OCI-LY3 (cell line): ENCODE measurements around the gene MIER3.

Source experiments
- H2AFZ ChIP-seq: fragments of 200-600, 300-600 bp; shearing (Covaris generic); 2 replicates; pipeline ENCODE4 v1.6.0; 2014; ENCODE audit warnings: antibody characterized with exemption, low read depth, low read length
- H3K27ac ChIP-seq: fragments of 200-600, 300-600 bp; sonication (generic); 2 replicates; pipeline ENCODE4 v1.5.1; 2014; ENCODE audit warnings: mild to moderate bottlenecking, low read length, moderate library complexity, mixed read lengths
- H3K27me3 ChIP-seq: fragments of 200-600, 300-600 bp; sonication (generic); 2 replicates; pipeline ENCODE4 v1.6.1; 2014; ENCODE audit warnings: low read depth, low read length, mixed read lengths
- H3K36me3 ChIP-seq: fragments of 200-600, 300-600 bp; sonication (generic); replicated peaks from 2 replicates; pipeline ENCODE3; 2014; ENCODE audit warnings: low read depth, low read length, mixed read lengths
- H3K4me1 ChIP-seq: fragments of 300-600, 200-600 bp; sonication (generic); 2 replicates; pipeline ENCODE4 v1.6.1; 2014; ENCODE audit warnings: low read length, mixed read lengths
- H3K4me2 ChIP-seq: fragments of 200-600, 300-600 bp; sonication (generic); 2 replicates; pipeline ENCODE4 v1.6.1; 2014; ENCODE audit warnings: low read length, mixed read lengths
- H3K4me3 ChIP-seq: fragments of 300-600, 200-600 bp; sonication (generic); 2 replicates; pipeline ENCODE4 v1.5.1; 2014; ENCODE audit warnings: antibody characterized with exemption, mild to moderate bottlenecking, low read length, moderate library complexity
- H3K79me2 ChIP-seq: fragments of 300-600, 200-600 bp; shearing (Covaris generic); 2 replicates; pipeline ENCODE4 v1.6.1; 2014; ENCODE audit warnings: mild to moderate bottlenecking, low read length, mixed read lengths
- H3K9ac ChIP-seq: fragments of 300-600, 200-600 bp; shearing (Covaris generic); 2 replicates; pipeline ENCODE4 v1.6.0; 2014; ENCODE audit warnings: mild to moderate bottlenecking, low read length, moderate library complexity
- H3K9me3 ChIP-seq: fragments of 200-600, 300-600 bp; shearing (Covaris generic); 2 replicates; pipeline ENCODE4 v1.6.1; 2014; ENCODE audit warnings: low read length, mixed read lengths; ENCODE audit not compliant: insufficient read depth
- H4K20me1 ChIP-seq: fragments of 200-600, 300-600 bp; sonication (generic); 2 replicates; pipeline ENCODE4 v1.6.1; 2016; ENCODE audit warnings: low read length, mixed read lengths; ENCODE audit not compliant: insufficient read depth
- EZH2phosphoT487 ChIP-seq: fragments of 200-600 bp; shearing (Covaris generic); IDR thresholded peaks from 2 replicates; pipeline ENCODE4 v1.6.1; 2018; ENCODE audit warnings: antibody characterized with exemption, mixed run types, low read depth
- TF ChIP-seq, protein P1 (sequence below): fragments of 200-600, 300-600 bp; sonication (generic); IDR thresholded peaks from 2 replicates; pipeline ENCODE4 v1.5.1; 2014; ENCODE audit warnings: antibody characterized with exemption, low read length, low read depth

Gene MIER3

DNA sequence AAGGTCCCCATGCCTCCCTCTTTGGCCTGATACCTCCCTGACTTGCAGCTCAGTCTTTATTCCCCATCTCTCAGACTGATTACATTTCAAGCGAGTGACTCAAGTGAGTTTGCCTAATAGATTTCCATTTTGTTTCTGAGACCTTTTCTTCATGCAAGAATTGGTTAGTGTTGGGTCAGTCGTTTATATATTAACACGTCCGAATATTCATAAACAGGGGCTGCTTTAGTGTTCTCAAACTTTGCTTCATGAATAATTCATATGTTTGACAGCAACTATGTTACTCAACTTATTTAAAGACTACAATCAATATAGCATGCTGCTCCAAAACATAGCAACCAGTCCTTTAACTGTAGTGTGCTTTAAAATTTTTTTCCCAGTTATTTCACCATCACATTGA is 36.6 kb upstream of the MIER3 start:
- no peaks in the 10 kb centered on the region for H4K20me1 ChIP-seq
- no peak overlapping the region for H2AFZ ChIP-seq
- peaks cover 25% of the 10 kb centered on the region for H3K4me1 ChIP-seq
- no peak overlapping the region for H3K4me2 ChIP-seq
- H3K79me2 ChIP-seq: no peaks in the 10 kb centered on the region
- TF ChIP-seq, protein P1, sequence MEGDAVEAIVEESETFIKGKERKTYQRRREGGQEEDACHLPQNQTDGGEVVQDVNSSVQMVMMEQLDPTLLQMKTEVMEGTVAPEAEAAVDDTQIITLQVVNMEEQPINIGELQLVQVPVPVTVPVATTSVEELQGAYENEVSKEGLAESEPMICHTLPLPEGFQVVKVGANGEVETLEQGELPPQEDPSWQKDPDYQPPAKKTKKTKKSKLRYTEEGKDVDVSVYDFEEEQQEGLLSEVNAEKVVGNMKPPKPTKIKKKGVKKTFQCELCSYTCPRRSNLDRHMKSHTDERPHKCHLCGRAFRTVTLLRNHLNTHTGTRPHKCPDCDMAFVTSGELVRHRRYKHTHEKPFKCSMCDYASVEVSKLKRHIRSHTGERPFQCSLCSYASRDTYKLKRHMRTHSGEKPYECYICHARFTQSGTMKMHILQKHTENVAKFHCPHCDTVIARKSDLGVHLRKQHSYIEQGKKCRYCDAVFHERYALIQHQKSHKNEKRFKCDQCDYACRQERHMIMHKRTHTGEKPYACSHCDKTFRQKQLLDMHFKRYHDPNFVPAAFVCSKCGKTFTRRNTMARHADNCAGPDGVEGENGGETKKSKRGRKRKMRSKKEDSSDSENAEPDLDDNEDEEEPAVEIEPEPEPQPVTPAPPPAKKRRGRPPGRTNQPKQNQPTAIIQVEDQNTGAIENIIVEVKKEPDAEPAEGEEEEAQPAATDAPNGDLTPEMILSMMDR: no peak
- no peak for TF ChIP-seq EZH2phosphoT487
- no peaks in the 10 kb centered on the region for H3K36me3 ChIP-seq
- H3K27ac ChIP-seq: no peak overlapping the region
- no peak overlapping the region for H3K4me3 ChIP-seq
- no peak overlapping the region for H3K9ac ChIP-seq
- no peaks in the 10 kb centered on the region for H3K27me3 ChIP-seq
- H3K9me3 ChIP-seq: no peaks in the 10 kb centered on the region

DNA sequence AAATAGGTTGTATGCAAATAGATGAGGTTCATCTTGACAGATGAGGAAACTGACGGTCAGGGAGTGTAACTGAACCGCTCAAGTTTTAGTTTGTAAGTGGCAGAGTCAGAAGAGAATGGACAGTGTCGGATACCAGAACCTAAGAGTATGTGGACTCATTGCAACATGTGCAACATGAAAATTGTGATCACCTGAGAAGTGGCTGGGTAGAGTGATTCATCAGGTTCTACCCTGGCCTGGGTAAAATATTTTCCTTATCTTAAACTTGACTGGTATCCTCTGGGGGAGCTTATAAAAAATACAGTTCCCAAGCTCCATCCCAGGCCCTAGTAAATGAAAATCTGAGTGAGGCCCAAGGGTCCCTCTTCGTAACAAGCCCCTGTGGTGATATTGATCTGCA is 35.2 kb upstream of the MIER3 start:
- H3K27me3 ChIP-seq: no peaks in the 10 kb centered on the region
- H3K9ac ChIP-seq: no peak overlapping the region
- TF ChIP-seq EZH2phosphoT487: no peak
- TF ChIP-seq, protein P1: no peak
- no peak overlapping the region for H3K4me2 ChIP-seq
- no peaks in the 10 kb centered on the region for H3K79me2 ChIP-seq
- no peaks in the 10 kb centered on the region for H3K36me3 ChIP-seq
- H3K4me1 ChIP-seq: peaks cover 30% of the 10 kb centered on the region
- H2AFZ ChIP-seq: no peak overlapping the region
- no peaks in the 10 kb centered on the region for H4K20me1 ChIP-seq
- H3K4me3 ChIP-seq: no peak overlapping the region
- H3K27ac ChIP-seq: no peak overlapping the region
- no peaks in the 10 kb centered on the region for H3K9me3 ChIP-seq

DNA sequence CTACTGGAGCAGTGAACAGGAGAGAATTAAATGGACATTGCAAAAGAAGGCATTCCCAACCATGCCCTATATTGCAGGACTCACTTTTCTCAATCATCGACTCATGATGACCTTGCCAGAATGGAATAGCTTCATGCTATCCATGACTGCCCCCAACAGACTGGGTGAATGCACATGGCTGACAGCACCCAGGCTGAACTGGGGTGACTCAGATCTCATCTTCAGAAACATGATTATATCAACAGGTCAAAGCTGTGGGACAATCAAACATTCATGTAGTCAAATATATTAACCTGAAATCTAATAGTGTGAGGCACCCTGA is 34.7 kb upstream of the MIER3 start:
- Histone ChIP-seq H3K79me2 (no peaks in the 10 kb centered on the region), H3K4me3 (no peak overlapping the region), H3K9me3 (no peaks in the 10 kb centered on the region), H3K27ac (no peak overlapping the region), H3K36me3 (no peaks in the 10 kb centered on the region), H2AFZ (no peak overlapping the region), H3K4me1 (peaks cover 30% of the 10 kb centered on the region), H3K27me3 (no peaks in the 10 kb centered on the region), H3K9ac (no peak overlapping the region), H4K20me1 (no peaks in the 10 kb centered on the region), H3K4me2 (peak overlapping the region; percentile 32)
- TF ChIP-seq EZH2phosphoT487: no peak
- TF ChIP-seq, protein P1: no peak

DNA sequence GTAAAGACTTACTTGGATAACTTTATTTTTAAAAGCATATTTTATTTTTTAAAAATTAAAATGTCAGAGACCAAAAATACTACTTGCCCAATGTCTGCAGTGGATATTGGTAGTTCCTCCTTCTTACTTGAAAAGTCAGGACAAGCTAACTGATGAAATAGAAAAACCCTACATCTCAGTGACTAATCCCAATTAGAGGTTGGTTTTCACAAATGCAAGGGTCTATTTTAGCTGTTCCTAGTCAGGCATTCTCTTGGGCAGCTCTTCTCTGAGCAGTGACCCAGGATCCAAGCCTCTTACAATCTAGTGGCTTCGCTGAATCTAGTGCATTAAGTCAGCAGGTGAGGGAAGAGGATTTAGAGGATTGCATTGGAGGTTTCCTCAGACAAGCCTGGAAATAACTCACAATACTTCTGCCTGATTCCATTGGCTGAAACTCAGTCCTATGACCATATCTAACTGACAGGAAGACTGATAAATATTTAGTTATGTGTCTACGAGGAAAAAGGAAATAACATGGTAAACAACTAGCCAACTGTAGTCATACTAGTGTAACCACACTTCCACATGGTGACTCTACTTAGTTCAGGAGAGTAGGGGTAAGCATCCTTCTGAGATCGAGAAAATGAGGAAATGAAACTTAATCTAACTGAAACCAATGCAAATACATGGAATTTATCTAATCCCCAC is 34.2 kb upstream of the MIER3 start:
- Histone ChIP-seq H4K20me1 (no peaks in the 10 kb centered on the region), H3K27me3 (no peaks in the 10 kb centered on the region), H3K36me3 (no peaks in the 10 kb centered on the region), H2AFZ (no peak overlapping the region), H3K4me2 (peak overlapping the region; percentile 32), H3K9me3 (no peaks in the 10 kb centered on the region), H3K4me1 (peaks cover 30% of the 10 kb centered on the region), H3K4me3 (no peak overlapping the region), H3K27ac (no peak overlapping the region), H3K9ac (no peak overlapping the region), H3K79me2 (no peaks in the 10 kb centered on the region)
- no peak for TF ChIP-seq EZH2phosphoT487
- TF ChIP-seq, protein P1: no peak
